ENCODE results near the gene NRP2.

NRP2 gene

GRCh38 chr2:205726506-205726905, 44.2 kb downstream of the NRP2 start:
- H3K27me3 ChIP-seq (replicated peaks; ENCODE audit: control insufficient read depth, insufficient read depth, low read length): no peaks in the 10 kb centered on the region
- no peak overlapping the region for H3K4me3 ChIP-seq (replicated peaks; ENCODE audit: low read depth, low read length)
- no peak for TF ChIP-seq CTCF (IDR thresholded peaks at IDR 0.05; ENCODE audit: insufficient read depth, low read length, poor library complexity, severe bottlenecking)
- H3K36me3 ChIP-seq (ENCODE audit: control insufficient read depth, insufficient read depth, low read length): no peaks in the 10 kb centered on the region
- no peak for DNase-seq (ENCODE audit: extremely low read depth, insufficient read length)

DNA sequence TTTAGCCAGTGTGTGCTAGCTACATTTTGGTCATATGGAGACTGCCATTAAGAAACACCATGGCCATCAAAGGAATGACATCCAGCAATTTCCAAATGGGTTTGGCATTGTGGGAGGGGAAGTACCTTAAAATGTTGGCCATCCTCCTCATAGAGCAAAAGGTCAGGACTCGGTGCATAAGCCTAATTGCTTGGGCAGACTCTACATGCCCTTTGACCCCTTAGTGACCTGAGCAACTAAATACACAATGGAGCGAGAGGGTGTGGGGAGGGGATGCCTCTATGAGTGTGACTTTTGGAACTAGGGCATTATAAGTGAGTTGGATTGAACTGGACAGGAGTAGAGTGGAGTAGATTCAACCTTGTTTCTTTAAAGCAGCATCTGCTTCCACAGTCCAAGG, 44.9 kb downstream of the NRP2 start:
- DNase-seq (ENCODE audit: extremely low read depth, insufficient read length): no peak
- Histone ChIP-seq H3K27me3 (replicated peaks; ENCODE audit: control insufficient read depth, insufficient read depth, low read length) (no peaks in the 10 kb centered on the region), H3K4me3 (replicated peaks; ENCODE audit: low read depth, low read length) (no peak overlapping the region), H3K36me3 (ENCODE audit: control insufficient read depth, insufficient read depth, low read length) (no peaks in the 10 kb centered on the region)
- TF ChIP-seq CTCF (IDR thresholded peaks at IDR 0.05; ENCODE audit: insufficient read depth, low read length, poor library complexity, severe bottlenecking): no peak

DNA sequence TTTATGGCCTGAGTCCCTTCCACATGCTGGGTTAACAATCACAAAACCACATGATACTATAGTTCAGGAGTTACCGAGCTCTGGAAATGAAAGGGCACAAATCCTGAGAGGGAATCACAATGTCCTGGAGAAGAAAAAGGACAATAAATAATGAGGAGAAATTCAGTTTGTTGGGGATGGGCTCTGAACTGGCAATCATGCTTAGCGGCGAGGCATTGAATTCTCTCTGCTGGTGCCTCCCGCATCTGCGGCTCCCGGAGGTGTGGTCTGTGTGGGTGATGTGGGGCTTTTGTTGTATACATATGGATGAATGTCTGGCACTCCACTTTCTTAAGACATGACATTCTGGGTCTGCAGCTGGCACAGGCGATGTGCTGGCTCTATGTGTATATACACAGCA, 46.1 kb downstream of the NRP2 start:
- TF ChIP-seq CTCF (IDR thresholded peaks at IDR 0.05; ENCODE audit: insufficient read depth, low read length, poor library complexity, severe bottlenecking): no peak
- DNase-seq (ENCODE audit: extremely low read depth, insufficient read length): no peak
- H3K36me3 ChIP-seq (ENCODE audit: control insufficient read depth, insufficient read depth, low read length): no peaks in the 10 kb centered on the region
- no peaks in the 10 kb centered on the region for H3K27me3 ChIP-seq (replicated peaks; ENCODE audit: control insufficient read depth, insufficient read depth, low read length)
- no peak overlapping the region for H3K4me3 ChIP-seq (replicated peaks; ENCODE audit: low read depth, low read length)

GRCh38 chr2:205730191-205730590, 47.9 kb downstream of the NRP2 start:
- DNase-seq (ENCODE audit: extremely low read depth, insufficient read length): no peak
- Histone ChIP-seq H3K27me3 (replicated peaks; ENCODE audit: control insufficient read depth, insufficient read depth, low read length) (no peaks in the 10 kb centered on the region), H3K4me3 (replicated peaks; ENCODE audit: low read depth, low read length) (no peak overlapping the region), H3K36me3 (ENCODE audit: control insufficient read depth, insufficient read depth, low read length) (no peaks in the 10 kb centered on the region)
- TF ChIP-seq CTCF (IDR thresholded peaks at IDR 0.05; ENCODE audit: insufficient read depth, low read length, poor library complexity, severe bottlenecking): no peak

GRCh38 chr2:205730701-205731582, 48.6 kb downstream of the NRP2 start:
- H3K36me3 ChIP-seq (ENCODE audit: control insufficient read depth, insufficient read depth, low read length): no peaks in the 10 kb centered on the region
- no peak for DNase-seq (ENCODE audit: extremely low read depth, insufficient read length)
- no peaks in the 10 kb centered on the region for H3K27me3 ChIP-seq (replicated peaks; ENCODE audit: control insufficient read depth, insufficient read depth, low read length)
- no peak overlapping the region for H3K4me3 ChIP-seq (replicated peaks; ENCODE audit: low read depth, low read length)
- TF ChIP-seq CTCF (IDR thresholded peaks at IDR 0.05; ENCODE audit: insufficient read depth, low read length, poor library complexity, severe bottlenecking): no peak
